ENCODE measurements around the gene RAP1B.

DNA sequence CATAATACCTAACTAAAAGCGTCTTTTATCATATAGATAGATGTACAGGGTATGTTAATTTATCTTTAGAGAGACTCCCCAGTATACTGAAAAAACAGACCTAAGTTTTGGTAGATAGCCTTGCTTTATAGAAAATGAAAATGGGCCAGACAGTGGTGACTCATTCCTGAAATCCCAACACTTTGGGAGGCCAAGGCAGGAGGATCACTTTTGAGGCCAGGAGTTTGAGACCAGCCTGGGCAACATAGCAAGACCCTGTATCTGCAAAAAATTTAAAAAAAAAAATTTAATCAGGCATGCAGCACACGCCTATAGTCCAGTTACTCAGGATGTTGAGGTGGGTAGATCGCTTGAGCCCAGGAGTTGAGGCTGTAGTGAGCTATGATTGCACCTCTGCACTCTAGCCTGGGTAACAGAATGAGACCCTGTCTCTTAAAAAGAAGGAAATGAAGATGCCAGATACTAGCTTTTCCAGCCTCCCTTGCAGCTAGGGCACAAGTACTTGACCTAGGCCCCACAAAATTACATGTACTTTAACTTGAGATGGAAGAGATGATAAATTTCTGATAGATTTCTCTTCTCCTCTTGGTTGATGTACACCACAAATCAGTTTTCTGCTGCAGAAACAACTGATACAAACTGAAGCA is 17.1 kb downstream of the RAP1B start:
- TF ChIP-seq CTCF (IDR thresholded peaks at IDR 0.05) = no peak
- TF ChIP-seq POLR2A (IDR thresholded peaks at IDR 0.05; ENCODE audit: low read depth) = no peak

Measured in esophagus muscularis mucosa (tissue), 3 donors.